Measurements from ENCODE around the gene CNR2.
"Not testable (repeated sequence)": the region's sequence is repeated elsewhere in the genome, so short reads cannot be mapped to it uniquely, and the experiment has no call there.

The CNR2 gene

GRCh38 chr1:23913212-23913880 is at the start of gene CNR2:
Gene CNR2 (minus strand): TSS chr1:23913362. CDS start chr1:23875617, 37,745 bp downstream.
- no peak for DNase-seq

GRCh38 chr1:23960291-23961020 is 47.3 kb upstream of the CNR2 start:
- no peak for DNase-seq

- DNase-seq = peak; percentile 99
These were observed 46.5 kb upstream of the CNR2 start, which contains the start of gene PNRC2 for GRCh38 chr1:23959461-23960290. Gene PNRC2 (plus strand): TSS chr1:23959828. CDS start chr1:23961458, 1,630 bp downstream.

- peak; percentile 98 for DNase-seq
These were observed 45.8 kb upstream of the CNR2 start for GRCh38 chr1:23958810-23959460.

GRCh38 chr1:23958040-23958809 is 45.1 kb upstream of the CNR2 start:
- not testable (repeated sequence) for DNase-seq

- DNase-seq = peak; percentile 95
These were observed 43.9 kb upstream of the CNR2 start for GRCh38 chr1:23957096-23957495.

GRCh38 chr1:23953020-23953419 is 39.9 kb upstream of the CNR2 start:
- no peak for DNase-seq

- DNase-seq = no peak
These were observed 34.2 kb upstream of the CNR2 start for GRCh38 chr1:23947366-23947765.

- DNase-seq = peak; percentile 65
These were observed 23.5 kb upstream of the CNR2 start for GRCh38 chr1:23936481-23937176.

GRCh38 chr1:23931491-23931880 is 18.3 kb upstream of the CNR2 start:
- no peak for DNase-seq

GRCh38 chr1:23930861-23931490 is 17.8 kb upstream of the CNR2 start:
- no peak for DNase-seq

- DNase-seq = no peak
These were observed 17.1 kb upstream of the CNR2 start for GRCh38 chr1:23930270-23930669.

GRCh38 chr1:23928789-23929188 is 15.6 kb upstream of the CNR2 start:
- no peak for DNase-seq

- no peak for DNase-seq
These were observed 13.9 kb upstream of the CNR2 start for GRCh38 chr1:23927097-23927496.

GRCh38 chr1:23925279-23925678 is 12.1 kb upstream of the CNR2 start:
- DNase-seq = no peak

- no peak for DNase-seq
These were observed 11.4 kb upstream of the CNR2 start for GRCh38 chr1:23924601-23925000.

GRCh38 chr1:23923592-23924499 is 10.7 kb upstream of the CNR2 start:
- DNase-seq = no peak

- no peak for DNase-seq
These were observed 9.3 kb upstream of the CNR2 start for GRCh38 chr1:23922321-23922943.
